HG03460 (cell line): ENCODE results near the gene FRMD7.
A peak's percentile ranks its signal among the peaks of the same experiment; 100 is the strongest.
"Not testable (repeated sequence)": the region's sequence is repeated elsewhere in the genome, so short reads cannot be mapped to it uniquely, and the experiment has no call there.

ENCODE experiments used
- ATAC-seq: cut with Tn5 transposase; IDR thresholded peaks from one replicate; pipeline ENCODE4 v1.9.1; 2021; ENCODE audit not compliant: unreplicated experiment

The FRMD7 gene

DNA sequence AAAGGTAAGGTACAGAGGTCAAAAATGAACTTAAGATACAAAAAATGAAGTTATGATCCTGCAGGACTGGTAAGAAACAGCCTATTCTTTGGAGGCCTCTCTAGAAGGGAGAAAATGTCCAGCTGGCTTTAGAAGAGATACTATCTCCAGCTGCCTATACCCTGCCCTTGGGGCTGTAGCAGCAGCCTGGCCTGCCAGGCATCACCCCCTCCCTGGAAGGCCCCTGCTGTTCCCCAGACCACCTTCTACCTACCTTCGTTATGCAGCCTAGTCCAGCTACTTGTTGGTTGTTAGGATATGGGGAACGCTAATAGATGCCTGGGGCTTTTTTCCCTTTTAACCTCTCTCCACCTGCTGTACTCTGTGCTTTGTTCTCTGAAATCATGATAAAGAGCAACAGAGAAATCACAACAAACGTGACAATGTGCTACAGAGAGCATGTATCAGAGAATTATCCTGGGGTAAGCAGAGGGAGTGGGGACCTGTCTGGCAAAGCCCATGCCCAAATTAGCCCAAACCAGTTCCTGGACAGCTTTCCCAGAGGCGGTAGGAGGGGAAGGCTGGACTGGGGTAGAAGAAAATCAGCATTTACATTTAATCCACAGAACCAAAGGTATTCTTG lies 34.5 kb downstream of the FRMD7 start:
- no peak for ATAC-seq

DNA sequence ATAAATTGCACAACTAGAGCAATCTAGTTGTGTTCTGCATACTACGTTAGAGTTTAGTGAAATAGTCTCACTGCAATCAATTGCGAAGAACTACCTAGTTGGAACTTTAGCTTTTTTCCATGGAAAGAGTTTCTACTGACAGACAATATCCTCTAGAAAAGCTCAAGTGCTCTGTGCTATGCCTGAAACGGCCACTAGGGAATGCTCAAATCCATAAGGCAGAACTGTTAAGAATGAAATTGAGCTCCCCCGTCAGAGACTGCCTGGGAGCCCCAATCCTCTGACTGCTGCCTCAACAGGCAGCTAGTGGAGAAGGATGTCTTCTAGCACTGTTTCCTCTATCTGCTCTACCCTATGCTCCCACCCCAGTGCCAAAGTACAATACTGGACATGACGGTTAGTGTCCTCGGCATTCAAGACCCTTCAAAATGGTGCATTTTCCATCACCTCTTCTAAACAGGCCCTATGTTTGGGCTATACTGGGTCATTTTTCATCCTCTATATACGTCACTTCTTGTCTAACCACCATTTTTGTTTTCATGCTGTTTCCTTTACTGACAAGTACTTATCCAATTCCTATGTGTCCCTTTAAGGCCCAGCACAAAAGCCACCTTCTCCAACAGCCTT lies 35.3 kb downstream of the FRMD7 start:
- ATAC-seq = peak; percentile 75

DNA sequence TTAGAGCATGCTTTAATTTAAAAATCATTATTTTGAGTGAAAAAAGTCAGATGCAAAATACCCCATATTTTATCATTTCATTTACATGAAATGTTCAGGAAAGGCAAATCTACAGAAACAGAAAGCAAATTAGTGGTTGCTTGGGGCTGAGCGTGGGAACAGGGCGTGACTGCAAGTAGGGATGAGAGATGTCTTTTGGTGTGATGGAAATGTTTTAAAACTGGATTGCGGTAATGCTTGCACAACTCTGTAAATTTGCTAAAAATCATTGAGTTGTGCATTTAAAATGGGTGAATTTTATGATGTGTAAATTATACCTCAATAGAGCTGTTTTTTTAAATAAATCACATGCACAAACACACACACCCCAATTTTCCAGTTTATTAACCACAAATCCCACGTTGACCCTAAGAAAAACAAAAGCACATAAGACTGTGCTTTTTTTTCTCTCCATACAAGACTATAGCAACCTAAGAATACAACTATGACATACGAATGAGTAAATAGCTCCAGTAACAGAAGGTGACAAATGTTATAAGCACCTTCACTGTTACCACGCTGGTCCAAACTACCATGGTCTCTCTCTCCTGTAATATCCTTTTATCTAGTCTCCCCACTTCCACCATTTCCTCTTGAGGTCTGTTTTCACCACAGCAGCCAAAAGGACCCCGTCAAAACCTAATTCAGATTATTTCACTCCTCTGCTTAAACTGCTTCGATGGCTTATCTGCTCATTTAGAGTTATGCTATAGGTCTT lies 37.2 kb downstream of the FRMD7 start:
- ATAC-seq = no peak

DNA sequence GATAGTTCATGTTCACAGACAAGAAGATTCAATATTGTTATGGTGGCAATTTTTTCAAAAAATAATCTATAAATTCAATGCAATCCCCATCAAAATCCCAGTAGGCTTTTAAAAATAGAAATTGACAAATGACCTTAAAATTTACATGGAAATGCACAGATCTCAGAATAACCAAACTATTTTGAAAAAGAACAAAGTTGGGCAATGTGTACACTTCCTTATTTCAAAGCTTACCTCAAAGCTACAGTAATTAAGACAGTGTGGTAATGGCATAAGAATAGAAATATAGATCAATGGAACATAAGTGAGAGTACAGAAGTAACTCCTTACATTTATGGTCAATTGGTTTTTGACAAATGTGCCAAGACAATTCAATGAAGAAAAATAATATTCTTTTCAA lies 39.0 kb downstream of the FRMD7 start:
- no peak for ATAC-seq

DNA sequence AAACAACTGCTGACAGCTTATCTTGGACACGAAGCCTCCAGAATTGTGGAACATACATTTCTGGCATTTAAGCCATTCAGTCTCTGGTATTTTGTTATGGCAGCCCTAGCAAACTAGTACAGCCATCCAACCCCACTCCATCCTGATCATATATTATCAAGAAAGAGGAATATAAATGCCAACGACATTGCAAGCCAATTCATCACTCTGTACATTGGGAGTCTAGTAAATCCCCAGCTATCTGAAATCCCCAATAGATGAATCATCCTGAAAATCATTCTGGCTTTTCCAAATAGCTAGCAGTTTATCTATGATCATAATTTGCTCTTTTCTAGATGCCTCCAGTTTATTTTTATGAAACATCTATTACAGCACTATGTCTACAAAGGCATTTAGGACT lies 41.1 kb downstream of the FRMD7 start:
- no peak for ATAC-seq

DNA sequence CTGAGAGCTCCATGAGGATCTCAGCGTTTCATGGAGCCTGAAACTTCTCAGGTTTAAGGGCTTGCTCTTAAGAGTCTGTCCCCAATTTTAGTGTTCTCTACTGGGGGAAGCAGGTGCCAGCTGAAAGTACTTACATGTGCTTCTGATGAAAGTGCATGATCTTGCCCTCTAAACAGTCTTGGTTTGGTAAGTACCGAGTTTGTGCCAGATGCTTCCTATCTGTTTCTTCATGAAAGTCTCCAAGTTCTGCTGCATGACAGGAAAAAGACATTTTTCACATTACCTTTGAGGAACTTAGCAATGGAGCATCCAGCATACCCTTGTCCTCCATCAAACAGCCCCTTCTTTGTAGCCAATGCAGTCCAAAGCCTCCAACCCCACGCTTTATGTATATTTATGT lies 42.0 kb downstream of the FRMD7 start:
- no peak for ATAC-seq

DNA sequence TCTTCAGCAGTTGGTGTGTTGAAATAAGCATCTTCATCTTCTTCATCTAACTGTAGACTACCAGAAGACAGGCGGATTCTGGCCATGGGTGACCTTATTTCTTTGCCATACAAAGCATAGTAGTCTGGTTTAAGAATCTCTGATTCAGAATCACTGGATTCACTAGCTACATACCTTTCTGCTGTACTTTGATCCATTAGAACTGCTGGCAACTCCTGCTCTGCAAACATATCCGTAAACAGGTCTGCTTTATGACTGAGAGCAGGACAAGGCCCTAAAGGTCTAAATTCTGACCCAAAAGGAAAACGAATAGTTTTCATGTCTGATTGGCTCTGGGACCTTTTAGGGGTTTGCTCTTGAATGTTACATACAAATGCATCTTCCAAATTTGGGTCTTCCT lies 49.9 kb downstream of the FRMD7 start:
- no peak for ATAC-seq

DNA sequence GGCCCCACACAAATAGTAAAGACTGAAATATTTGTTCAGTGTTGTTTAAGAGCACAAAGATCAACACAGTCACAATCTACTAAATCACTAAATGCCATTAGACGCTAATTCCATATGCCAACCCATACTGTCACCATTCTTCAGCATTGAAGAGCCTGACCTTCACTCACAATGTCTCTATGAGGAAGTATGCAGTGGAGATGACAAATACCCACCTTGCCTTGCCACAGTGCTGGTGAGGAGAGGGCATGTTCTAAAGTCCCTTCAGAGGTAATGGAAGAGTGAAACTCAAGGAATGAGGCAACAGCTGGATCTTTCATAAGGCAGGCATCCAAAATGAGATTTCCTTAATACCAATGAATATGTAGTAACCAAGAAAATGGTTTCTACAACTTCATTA lies 50.4 kb downstream of the FRMD7 start:
- no peak for ATAC-seq

DNA sequence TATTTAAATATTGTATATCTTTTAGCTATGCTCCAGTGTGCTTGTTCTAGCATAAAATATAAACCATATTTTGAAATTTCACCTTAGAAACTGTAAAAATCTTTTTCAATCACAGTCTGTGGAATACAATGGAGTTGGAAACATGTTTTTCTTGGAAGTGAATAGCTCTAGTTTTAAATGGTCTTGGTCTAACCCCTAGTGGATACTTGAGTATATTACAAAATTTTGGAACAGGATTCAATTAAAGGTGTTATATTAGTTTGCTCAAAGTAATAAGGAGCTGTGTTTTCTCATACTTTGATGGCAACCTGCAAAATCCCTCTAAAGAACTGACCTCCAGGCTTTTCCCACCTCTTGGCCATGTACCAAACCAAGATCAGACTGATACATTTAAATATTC lies 56.6 kb downstream of the FRMD7 start:
- ATAC-seq = no peak

DNA sequence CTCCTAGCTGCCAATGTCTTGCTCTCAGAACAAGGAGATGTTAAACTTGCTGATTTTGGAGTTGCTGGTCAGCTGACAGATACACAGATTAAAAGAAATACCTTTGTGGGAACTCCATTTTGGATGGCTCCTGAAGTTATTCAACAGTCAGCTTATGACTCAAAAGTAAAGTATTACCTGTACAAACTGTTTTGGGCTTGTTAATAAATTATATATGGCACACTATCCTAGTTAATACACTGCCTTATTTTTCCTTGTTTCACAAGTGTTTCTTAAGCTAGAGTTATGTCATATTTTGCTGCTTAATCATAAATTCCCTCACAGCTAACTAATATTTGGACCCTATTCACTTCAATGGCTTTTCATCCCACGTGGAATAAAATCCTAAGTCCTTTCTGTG lies 59.4 kb downstream of the FRMD7 start:
- ATAC-seq = no peak

DNA sequence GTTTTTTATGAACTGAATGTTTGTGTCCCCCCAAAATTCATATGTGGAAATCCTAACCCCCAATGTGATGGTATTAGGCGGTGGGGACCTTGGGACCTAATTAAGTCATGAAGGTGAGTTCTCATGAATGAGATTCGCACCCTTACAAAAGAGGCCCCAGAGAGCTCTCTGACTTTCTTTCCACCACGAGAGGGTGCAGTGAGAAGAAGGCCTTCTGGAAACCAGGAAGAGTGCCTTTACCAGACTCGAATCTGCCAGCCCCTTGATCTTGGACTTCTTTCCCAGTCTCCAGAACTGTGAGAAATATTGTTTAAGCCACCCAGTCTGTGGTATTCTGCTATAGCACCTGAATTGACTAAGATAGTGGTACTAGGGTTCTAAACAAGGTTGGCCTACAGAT lies 64.0 kb downstream of the FRMD7 start:
- ATAC-seq = no peak

DNA sequence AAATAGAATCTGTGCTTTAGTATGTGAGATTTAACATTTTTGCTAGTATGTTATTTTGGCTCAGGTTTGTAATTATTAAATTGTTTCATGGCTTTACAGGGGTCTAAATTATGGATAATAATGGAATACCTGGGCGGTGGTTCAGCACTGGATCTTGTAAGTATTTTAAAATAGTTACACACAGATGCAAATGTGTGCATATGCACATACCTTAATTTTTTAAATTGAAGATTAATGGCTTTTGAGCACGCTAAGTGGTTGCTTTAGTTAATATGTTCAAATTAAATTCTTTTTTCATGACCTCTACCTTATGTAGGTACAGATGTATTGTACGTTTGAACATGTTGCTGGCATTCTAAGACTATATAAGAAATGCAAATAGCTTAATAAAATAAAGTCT lies 64.5 kb downstream of the FRMD7 start:
- ATAC-seq = no peak

DNA sequence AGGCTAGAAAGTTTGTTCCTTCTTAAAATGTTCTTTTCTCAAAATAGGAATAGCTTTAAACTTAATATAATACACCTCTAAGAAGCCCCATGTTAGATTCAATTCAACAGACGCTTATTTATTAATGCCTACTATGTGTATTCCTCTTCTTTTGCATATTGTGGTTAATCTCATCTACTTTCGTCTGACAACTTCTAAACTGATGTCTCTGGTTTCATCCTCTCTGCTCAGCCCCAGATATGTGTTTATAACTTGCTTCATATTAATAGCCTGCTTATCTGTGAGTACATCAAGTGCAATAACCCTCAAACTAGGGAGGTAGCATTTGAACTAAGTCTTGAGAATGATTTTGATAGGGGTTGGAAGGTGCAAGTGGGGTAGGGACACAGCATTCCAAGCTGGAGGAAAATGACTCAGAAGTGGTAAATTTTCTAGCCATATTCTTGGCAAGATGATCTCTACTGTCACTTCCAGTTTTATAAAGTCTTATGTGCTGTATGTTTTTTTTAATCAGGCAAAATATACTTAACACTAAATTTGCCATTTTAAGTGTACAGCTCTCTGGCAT lies 67.8 kb downstream of the FRMD7 start:
- ATAC-seq = no peak

DNA sequence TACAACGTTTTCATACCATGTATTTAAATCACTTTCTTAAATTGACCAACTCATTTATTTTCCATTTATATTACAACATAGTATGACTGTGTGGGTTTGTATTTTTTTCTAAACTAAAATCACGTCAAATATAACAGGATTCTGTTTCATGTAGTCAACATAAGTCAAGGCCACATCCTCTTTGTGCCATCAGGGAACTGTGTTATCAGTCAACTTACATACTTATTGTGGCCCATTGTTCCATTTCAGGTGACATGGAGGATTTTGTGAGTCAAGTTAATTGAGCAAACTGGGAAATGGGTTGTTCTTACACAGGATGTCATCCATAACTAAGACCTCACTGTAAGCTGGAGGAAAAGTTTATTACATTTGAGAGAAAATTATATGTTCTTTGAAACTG lies 68.8 kb downstream of the FRMD7 start:
- no peak for ATAC-seq

DNA sequence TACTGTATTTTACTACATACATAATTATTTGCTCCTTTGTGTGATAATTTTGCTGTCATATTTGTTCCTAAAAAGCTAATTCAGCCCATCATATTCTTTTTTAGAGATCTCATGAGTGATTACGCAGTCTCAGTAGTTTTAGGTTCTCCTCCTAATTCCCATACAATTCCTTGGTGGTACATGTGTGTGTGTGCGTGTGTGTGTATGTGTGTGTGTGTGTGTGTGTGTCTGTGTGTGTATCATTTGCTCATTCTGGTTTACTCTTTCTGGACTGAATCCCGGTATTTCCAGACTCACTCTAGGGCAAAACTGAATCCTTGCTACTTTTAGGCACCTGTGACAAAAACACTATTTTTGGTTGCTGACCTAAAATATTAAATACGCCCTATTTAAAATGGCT lies 69.8 kb downstream of the FRMD7 start:
- ATAC-seq = no peak

DNA sequence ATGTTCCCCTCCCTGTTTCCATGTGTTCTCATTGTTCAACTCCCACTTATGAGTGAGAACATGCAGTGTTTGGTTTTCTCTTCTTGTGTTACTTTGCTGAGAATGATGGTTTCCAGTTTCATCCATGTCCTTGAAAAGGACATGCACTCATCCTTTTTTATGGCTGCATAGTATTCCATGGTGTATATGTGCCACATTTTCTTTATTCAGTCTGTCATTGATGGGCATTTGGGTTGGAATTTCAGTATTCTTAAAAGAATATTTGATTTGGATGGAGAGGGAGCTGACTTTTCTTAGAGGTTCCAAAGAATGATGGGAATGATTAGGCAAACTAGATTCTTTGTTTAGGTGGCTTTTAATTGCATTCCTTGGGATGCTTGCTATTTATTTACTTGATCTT lies 76.0 kb downstream of the FRMD7 start:
- ATAC-seq = not testable (repeated sequence)

DNA sequence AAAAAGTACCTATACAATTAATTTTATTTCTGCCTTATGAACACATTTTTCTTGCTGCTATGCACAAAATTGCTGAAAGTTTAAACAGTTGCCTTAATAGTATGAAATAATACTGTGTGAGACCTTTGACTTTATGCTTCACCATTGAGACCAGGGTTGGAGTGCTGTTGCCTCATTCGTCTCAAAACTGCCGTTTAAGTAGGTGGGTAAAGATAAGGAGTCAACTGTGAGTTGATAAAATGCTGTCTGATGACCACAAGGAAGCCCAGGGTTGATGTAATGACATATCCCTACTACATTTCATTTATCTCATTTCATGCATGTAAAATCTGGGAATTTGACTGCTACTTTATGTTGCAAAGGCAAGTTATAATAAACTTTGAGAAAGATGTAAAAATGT lies 81.3 kb downstream of the FRMD7 start:
- no peak for ATAC-seq

DNA sequence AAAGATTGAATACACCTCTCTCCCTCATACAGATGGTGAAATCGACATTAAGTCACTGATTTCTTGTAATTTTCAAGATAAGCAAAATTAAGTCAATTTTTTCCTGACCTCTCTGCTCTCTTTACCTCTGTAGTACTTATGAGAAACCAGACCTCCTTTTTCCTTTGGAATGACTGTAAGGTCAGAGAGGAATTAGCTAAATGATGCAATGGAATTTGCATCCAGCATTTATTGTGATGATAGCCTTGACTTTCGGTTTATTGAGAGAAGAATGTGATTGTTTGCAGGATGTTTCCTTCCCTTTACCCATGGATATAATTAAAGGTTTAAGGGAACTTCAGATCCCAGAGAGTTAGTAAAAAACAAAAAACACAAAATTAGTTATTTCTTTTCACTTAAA lies 82.4 kb downstream of the FRMD7 start:
- no peak for ATAC-seq

DNA sequence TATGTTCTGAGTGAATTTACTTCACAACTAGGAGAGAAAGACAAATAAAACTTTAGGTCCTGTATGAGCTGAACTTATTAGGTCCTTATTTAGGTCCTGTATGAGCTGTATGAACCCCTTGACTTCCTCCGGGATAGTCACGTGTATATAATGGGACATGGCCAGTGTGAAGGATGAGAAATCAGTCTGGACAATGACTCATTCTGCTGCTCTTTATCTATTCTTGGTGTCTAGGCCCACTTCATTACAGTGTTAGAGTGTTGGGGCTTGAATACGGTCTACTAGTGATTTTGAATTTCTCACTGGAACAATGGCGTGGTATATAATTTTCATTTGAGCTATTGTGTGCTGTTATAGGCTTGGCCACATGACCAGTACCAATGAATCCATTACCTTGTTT lies 82.9 kb downstream of the FRMD7 start:
- no peak for ATAC-seq

DNA sequence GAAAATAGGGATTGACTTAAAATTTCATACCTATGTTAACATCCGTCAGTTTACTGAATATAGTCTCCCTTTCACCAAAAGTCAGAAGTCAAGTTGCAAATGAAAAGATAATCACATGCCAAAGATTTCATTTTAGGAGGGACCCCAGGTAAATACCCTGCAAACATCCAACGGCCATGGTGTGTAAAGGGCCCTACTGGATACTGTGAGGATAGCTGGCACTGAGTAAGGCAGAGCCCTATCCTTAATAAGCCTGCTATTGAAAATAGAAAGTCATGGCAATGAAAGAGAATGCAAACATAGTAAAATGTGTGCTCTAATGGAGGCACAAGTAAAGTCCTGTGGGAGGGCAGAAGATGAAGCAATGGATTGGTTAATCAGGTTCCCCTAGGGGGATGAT lies 83.8 kb downstream of the FRMD7 start:
- no peak for ATAC-seq

DNA sequence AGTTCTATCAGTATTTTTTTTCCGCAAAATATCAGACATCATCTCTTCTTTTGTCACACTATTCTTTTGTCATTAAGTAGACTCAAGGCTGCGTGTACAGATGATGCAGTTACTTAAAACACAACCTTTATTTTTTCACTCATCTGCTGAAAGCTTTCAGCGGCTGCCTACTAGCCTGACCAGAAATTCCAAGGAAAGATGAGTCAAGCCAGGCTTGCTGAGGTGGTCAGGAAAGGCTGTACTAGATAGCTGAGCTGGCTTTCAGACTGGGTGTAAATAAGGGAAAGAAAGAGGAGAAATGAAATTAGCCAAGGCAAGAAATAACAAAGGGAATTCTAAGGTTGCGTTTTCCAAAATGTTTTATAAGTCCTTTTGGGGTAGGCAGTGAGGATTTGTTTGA lies 86.8 kb downstream of the FRMD7 start:
- ATAC-seq = no peak

DNA sequence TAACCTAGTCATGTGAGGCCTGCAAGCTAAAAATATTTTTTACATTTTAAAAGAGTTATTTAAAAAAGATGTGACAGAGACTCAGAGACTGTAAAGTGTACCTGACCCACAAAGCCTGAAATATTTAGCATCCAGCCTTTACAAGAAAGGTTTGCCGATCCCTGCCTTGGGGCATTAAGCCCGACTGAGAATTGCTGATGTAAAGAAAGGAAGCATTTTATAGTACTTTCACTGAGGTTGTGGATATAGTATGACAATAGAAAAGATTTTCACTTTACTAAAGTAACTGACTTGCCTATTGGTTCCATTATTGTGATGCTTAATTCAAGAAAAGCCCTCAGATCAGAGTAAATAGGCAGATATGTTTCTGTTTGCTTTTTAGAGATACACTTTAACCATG lies 87.8 kb downstream of the FRMD7 start:
- ATAC-seq = no peak
